Aorta (tissue), 5 donors: Measurements from ENCODE around the gene DENND4C. TPM values are rescaled to one million over a fixed set of nuclear protein-coding genes. Genes with fewer than 3 reads are reported as not detected.
"Not testable (repeated sequence)": the region's sequence is repeated elsewhere in the genome, so short reads cannot be mapped to it uniquely, and the experiment has no call there.

Experiments used
- ATAC-seq: fragments of 200-7000 bp; cut with Tn5 transposase; one replicate; pipeline ENCODE4 v1.9.1; 2022; ENCODE audit warnings: moderate library complexity; ENCODE audit not compliant: low FRiP score
- DNase-seq, 2 donors: peaks; one replicate each; pipeline ENCODE4 v3.0.0-alpha.2; 2020
- H3K27ac ChIP-seq, 2 donors: one replicate each; pipeline ENCODE4 v1.5.1; 2013; ENCODE audit warnings: low read length in 2 of 2, mild to moderate bottlenecking in 2 of 2, moderate library complexity in 2 of 2, control low read depth in 1 of 2, inconsistent platforms in 1 of 2, low read depth in 1 of 2
- H3K27me3 ChIP-seq, 2 donors: one replicate each; pipeline ENCODE4 v1.6.1; 2013; ENCODE audit warnings: control low read depth in 1 of 2, low read length in 1 of 2, mild to moderate bottlenecking in 1 of 2, moderate library complexity in 1 of 2; ENCODE audit not compliant: insufficient read depth in 2 of 2, control insufficient read depth in 1 of 2
- H3K36me3 ChIP-seq, 2 donors: one replicate each; pipeline ENCODE4 v1.6.1; 2013; ENCODE audit warnings: control low read depth in 1 of 2, low read length in 1 of 2, mild to moderate bottlenecking in 1 of 2; ENCODE audit not compliant: insufficient read depth in 2 of 2, control insufficient read depth in 1 of 2
- H3K4me1 ChIP-seq, 2 donors: one replicate each; pipeline ENCODE4 v1.6.1; 2013; ENCODE audit warnings: low read length in 2 of 2, control low read depth in 1 of 2, mild to moderate bottlenecking in 1 of 2, moderate library complexity in 1 of 2; ENCODE audit not compliant: insufficient read depth in 2 of 2, control insufficient read depth in 1 of 2
- H3K4me3 ChIP-seq, 2 donors: one replicate each; pipeline ENCODE4 v1.5.1; 2013; ENCODE audit warnings: low read length in 2 of 2, control low read depth in 1 of 2, mild to moderate bottlenecking in 1 of 2
- H3K9me3 ChIP-seq: one replicate; pipeline ENCODE4 v1.6.1; 2013; ENCODE audit warnings: mild to moderate bottlenecking, low read length; ENCODE audit not compliant: control insufficient read depth
- WGBS, 2 donors: extraction: QIAGEN DNeasy Blood & Tissue Kit; methylation state at CpG; one replicate each; pipeline ENCODE4 v1.1.7; 2013; 5-methylcytosine and 5-hydroxymethylcytosine counted together
- intact Hi-C, 2 donors: fragments of 100-400 bp; cut with DNase I; formaldehyde crosslinking; loops; one replicate each; pipeline versions ENCODE4 v1.14.2 to v1.15.0; 2022
- polyA plus RNA-seq, 2 donors: library from polyadenylated mRNA; stranded (reverse); fragments of 200-250 nt; gene quantifications; one replicate each; pipeline ENCODE4 v1.2.3, GENCODE V29; 2013
- total RNA-seq, 2 donors: library from RNA; stranded (reverse); fragmentation: NEBNext Ultra II Directional; extraction: Animal tissue kit (Norgen Biotek cat#: 25700); gene quantifications; one replicate each; pipeline ENCODE4 v1.2.1, GENCODE V29; 2021
- donor health status: healthy with polysubstance abuse.
- donor health status: Bipolar disorder and iron deficiency.
- donor health status: DM: no; HTN: no; CAD: no.
- donor health status: DM: no; HTN: no; CAD: no.
- donor health status: DM: yes; HTN: yes; CAD: no.

Gene DENND4C
- total and polyA plus RNA-seq, 4 donors = 19.9 to 68.0 (median 35.3) TPM

DNA sequence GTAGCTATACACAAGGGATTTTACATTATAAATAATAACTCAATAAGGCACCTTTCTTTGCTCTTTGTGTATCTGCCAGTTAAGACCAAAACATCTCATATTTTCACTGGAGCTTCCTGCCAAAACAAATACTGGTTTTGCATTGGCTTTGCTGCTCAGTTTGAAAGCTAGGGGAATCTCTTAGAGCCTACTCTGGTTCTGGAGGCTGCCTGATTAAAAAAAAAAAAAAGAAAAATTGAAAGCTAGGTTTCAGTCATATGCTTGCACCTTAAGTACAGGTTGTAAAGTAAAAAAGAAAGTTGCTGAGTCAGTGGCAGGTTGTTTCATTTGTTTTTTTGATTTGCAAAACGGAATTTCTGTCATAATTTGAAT lies 2.3 kb downstream of the DENND4C start:
- Histone ChIP-seq H3K9me3 (no peaks in the 10 kb centered on the region), H3K27ac (no peak overlapping the region), H3K36me3 (no peaks in the 10 kb centered on the region), H3K27me3 (no peaks in the 10 kb centered on the region), H3K4me3 (peak overlapping the region in 1 of 2 donors; percentile 97), H3K4me1 (peaks cover 0 to 1% of the 10 kb centered on the region in 2 donors)
- no peak for ATAC-seq
- WGBS, 2 donors = 2 to 5% methylated on average over 1 of the region's 1 CpG
- DNase-seq = no peak
- intact Hi-C loops = loop anchor here (5.0 to 10.0 kb wide), 5 partner anchors 59 to 224 kb away; partner anchors contain the start of genes PLIN2 (in 1 of the 2) and RPS6 (in 1 of the 2)

DNA sequence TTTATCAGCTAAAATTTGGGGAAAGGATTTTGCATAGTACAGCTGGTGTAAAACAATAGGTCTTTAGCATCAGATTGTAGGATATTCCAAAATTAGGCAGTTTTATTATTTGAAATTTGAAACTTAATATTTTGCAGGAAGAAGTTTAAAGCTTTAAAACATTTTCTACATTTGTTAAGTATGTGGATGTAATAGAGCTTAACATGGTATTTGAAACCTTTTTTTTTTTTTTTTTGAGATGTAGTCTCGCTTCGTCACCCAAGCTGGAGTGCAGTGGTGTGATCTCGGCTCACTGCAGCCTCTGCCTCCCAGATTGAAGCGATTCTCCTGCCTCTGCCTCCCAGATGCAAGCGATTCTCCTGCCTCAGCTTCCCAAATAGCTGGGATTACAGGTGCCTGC lies 2.9 kb downstream of the DENND4C start:
- intact Hi-C loops = loop anchor here (5.0 to 10.0 kb wide), 5 partner anchors 59 to 224 kb away; partner anchors contain the start of genes PLIN2 (in 1 of the 2) and RPS6 (in 1 of the 2)
- no peak overlapping the region for H3K4me3 ChIP-seq
- no peak for ATAC-seq
- no peaks in the 10 kb centered on the region for H3K27me3 ChIP-seq
- H3K9me3 ChIP-seq = no peaks in the 10 kb centered on the region
- 39 to 41% methylated on average over 5 of the region's 5 CpGs for WGBS, 2 donors
- H3K27ac ChIP-seq = no peak overlapping the region
- no peaks in the 10 kb centered on the region for H3K36me3 ChIP-seq
- H3K4me1 ChIP-seq = peaks cover 0 to 1% of the 10 kb centered on the region in 2 donors
- no peak for DNase-seq

DNA sequence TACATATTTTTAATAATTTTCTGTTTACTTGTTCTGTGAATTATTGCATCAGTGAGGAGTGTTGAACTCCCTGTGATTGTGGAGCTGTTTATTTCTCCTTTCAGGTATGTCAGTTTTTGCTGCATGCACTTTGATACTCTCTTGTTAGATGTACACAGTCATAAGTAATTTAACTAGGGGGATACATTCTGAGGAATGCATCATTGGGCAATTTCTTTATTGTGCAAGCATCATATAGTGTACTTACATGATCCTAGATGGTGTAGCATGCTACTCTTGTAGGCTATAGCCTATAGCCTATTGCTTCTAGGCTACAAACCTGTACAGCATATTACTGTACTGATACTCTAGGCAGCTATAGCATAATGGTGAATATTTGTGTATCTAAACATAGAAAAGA lies 9.5 kb downstream of the DENND4C start:
- intact Hi-C loops = loop anchor here in 1 of 2 donors (10.0 kb wide), 3 partner anchors 65 to 145 kb away; partner anchors contain the start of genes PLIN2 and RPS6
- Histone ChIP-seq H3K4me1 (no peaks in the 10 kb centered on the region), H3K27ac (no peak overlapping the region), H3K4me3 (no peak overlapping the region), H3K36me3 (no peaks in the 10 kb centered on the region), H3K27me3 (no peaks in the 10 kb centered on the region), H3K9me3 (no peaks in the 10 kb centered on the region)
- no peak for ATAC-seq
- no peak for DNase-seq

DNA sequence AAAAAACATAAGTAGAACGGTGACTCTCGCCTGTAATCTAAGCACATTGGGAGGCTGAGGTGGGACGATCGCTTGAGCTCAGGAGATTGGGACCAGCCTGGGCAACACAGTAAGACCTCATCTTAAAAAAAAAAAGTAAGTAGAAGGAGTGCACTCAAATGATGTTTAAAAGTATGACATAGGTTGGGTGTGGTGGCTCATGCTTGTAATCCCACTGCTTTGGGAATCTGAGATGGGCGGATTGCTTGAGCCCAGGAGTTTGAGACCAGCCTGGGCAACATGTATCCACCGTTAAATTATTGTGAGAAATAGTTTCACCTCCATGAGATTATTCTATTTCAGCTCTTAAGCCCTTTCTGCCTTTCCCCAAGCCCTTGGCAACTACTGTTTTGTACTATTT lies 11.2 kb downstream of the DENND4C start:
- intact Hi-C loops = no loop called here

DNA sequence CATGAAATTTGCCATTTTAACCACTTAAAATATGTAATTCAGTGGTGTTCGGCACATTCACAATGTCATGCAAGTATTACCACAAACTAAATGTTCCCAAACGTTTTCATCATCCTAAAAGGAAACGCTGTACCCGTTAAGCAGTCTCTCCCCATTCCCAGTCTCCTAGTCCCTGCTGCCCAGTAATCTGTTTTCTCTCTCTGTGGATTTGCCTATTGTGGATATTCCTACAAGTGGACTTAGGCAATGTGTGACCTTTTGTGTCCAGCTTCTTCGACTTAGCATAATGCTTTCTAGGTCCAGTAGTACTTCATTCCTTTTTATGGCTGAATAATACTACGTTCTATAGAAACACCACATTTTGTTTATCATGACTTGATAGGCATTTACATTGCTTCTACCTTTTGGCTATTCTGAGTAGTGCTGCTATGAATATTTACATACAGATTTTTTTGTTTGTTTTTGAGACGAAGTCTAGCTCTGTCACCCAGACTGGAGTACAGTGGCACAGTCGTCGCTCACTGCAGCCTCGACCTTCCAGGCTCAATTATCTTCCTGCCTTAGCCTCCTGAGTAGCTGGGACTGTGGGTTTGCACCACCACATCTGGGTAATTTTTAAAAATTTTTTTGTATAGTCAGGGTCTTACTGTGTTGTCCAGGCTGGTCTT lies 13.0 kb downstream of the DENND4C start:
- H3K27ac ChIP-seq = no peak overlapping the region
- intact Hi-C loops = no loop called here
- ATAC-seq = no peak
- no peak overlapping the region for H3K4me3 ChIP-seq
- no peaks in the 10 kb centered on the region for H3K27me3 ChIP-seq
- no peak for DNase-seq
- no peaks in the 10 kb centered on the region for H3K9me3 ChIP-seq
- no peaks in the 10 kb centered on the region for H3K36me3 ChIP-seq
- no peaks in the 10 kb centered on the region for H3K4me1 ChIP-seq
- 85% methylated on average over 10 of the region's 10 CpGs for WGBS, 2 donors

More for the DNA sequence above, 11.2 kb downstream of the DENND4C start:
- DNase-seq (no peak), ATAC-seq (no peak)
- H3K27ac ChIP-seq = no peak overlapping the region
- 85 to 90% methylated on average over 6 of the region's 6 CpGs for WGBS, 2 donors
- H3K4me3 ChIP-seq = no peak overlapping the region
- no peaks in the 10 kb centered on the region for H3K9me3 ChIP-seq
- H3K36me3 ChIP-seq = no peaks in the 10 kb centered on the region
- H3K4me1 ChIP-seq = no peaks in the 10 kb centered on the region
- H3K27me3 ChIP-seq = no peaks in the 10 kb centered on the region

DNA sequence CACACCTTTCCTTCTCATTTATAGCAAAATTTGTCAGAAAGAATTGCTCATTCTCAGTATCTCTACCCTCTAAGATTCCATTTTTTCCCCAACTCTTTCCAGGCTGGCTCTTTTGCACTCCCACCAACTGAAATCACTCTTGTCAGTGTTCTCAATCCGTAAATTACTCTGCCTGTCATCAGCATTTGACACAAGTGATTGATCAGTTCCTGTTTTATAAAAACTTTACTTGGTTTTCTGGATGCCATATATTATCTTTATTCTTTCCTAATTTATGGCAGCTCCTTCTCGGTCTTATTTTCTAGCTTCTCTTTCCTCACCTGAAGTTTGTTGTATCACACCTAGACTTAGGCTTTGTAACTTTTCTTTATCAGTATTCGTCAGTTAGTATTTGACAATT lies 16.4 kb downstream of the DENND4C start:
- ATAC-seq (no peak), DNase-seq (no peak)
- intact Hi-C loops = no loop called here
- Histone ChIP-seq H3K27ac (no peak overlapping the region), H3K4me3 (no peak overlapping the region), H3K9me3 (no peaks in the 10 kb centered on the region), H3K36me3 (no peaks in the 10 kb centered on the region), H3K4me1 (peaks cover 0 to 2% of the 10 kb centered on the region in 2 donors), H3K27me3 (no peaks in the 10 kb centered on the region)
- WGBS, 2 donors = 81 to 84% methylated on average over 3 of the region's 3 CpGs

DNA sequence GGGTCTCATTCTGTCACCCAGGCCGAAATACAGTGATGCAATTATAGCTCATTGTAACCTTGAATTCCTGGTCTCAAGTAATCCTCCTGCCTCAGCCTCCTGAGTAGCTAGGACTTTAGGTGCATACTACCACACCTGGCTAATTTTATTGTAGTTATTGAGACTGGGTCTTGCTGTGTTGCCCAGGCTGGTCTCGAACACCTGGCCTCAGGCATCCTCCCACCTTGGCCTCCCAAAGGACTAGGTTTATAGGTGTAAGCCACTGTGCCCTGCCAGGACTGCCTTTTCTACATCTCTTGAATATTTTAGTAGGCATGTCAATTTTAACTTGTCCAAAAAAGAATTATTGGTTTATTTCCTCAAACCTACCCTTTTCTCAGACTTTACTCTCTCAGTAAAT lies 16.9 kb downstream of the DENND4C start:
- no peak overlapping the region for H3K4me3 ChIP-seq
- no peaks in the 10 kb centered on the region for H3K36me3 ChIP-seq
- no peaks in the 10 kb centered on the region for H3K27me3 ChIP-seq
- WGBS, 2 donors = 91 to 96% methylated on average over 2 of the region's 2 CpGs
- DNase-seq (no peak), ATAC-seq (no peak)
- no peaks in the 10 kb centered on the region for H3K9me3 ChIP-seq
- peaks cover 0 to 2% of the 10 kb centered on the region in 2 donors for H3K4me1 ChIP-seq
- H3K27ac ChIP-seq = no peak overlapping the region
- intact Hi-C loops = no loop called here

DNA sequence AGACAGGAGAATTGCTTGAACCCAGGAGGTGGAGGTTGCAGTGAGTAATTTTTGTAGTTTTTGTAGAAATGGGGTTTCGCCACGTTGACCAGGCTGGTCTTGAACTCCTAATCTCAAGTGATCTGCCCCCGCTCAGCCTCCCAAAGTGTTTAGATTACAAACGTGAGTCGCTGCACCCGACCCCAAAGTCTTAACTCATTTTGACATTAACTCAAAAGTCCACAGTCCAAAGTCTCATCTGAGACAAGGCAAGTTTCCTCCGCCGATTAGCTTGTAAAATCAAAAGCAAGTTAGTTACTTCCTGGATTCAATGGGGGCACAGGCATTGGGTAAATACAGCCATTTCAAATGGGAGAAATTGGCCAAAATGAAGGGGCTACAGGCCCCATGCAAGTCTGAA lies 19.9 kb downstream of the DENND4C start:
- ATAC-seq, H3K27ac ChIP-seq, intact Hi-C loops, H3K36me3 ChIP-seq, H3K9me3 ChIP-seq, DNase-seq, H3K27me3 ChIP-seq, H3K4me1 ChIP-seq, H3K4me3 ChIP-seq: not testable (repeated sequence)
- 76 to 79% methylated on average over 8 of the region's 8 CpGs for WGBS, 2 donors

DNA sequence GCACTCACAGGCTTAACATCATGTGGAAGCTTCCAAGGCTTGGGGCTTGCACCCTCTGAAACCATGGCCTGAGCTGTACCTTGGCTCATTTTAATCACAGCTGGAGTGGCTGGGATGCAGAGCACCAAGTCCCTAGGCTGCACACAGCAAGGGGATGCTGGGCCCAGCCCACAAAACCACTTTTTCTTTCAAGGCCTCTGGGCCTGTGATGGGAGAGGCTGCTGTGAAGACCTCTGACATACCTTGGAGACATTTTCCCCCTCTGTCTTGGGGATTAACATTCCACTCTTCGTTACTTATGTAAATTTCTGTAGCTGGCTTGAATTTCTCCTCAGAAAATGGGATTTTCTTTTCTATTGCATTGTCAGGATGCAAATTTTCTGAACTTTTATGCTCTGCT lies 20.7 kb downstream of the DENND4C start:
- 90 to 92% methylated on average over 1 of the region's 1 CpG for WGBS, 2 donors
- H3K27ac ChIP-seq, H3K36me3 ChIP-seq, H3K9me3 ChIP-seq, H3K4me1 ChIP-seq, H3K27me3 ChIP-seq, DNase-seq, H3K4me3 ChIP-seq, ATAC-seq, intact Hi-C loops: not testable (repeated sequence)
